ENCODE measurements around the gene GFPT1.
A peak's percentile ranks its signal among the peaks of the same experiment; 100 is the strongest.

Gene GFPT1

DNA sequence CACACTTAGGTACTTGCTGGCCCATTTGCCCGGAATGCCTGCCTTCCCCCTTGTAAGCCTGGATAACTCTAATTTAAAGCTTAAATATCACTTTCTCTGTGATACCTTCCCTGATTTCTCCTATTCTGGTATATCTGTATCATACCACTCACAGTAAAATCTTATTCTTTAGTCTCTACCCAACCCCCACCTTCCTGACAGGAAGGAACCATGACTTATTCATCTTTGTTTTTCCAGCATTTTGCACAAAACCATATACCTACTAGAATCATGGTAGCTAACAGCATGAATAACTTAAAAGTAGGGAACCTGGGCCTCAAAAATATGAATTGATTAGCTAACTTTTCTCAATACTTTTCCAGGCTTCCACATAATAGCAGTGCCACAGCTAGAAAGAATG, 111.5 kb downstream of the GFPT1 start:
- no peak for DNase-seq (ENCODE audit: low read depth)
- H3K4me3 ChIP-seq (replicated peaks; ENCODE audit: low read depth, low read length): no peak overlapping the region
- TF ChIP-seq, protein P1, sequence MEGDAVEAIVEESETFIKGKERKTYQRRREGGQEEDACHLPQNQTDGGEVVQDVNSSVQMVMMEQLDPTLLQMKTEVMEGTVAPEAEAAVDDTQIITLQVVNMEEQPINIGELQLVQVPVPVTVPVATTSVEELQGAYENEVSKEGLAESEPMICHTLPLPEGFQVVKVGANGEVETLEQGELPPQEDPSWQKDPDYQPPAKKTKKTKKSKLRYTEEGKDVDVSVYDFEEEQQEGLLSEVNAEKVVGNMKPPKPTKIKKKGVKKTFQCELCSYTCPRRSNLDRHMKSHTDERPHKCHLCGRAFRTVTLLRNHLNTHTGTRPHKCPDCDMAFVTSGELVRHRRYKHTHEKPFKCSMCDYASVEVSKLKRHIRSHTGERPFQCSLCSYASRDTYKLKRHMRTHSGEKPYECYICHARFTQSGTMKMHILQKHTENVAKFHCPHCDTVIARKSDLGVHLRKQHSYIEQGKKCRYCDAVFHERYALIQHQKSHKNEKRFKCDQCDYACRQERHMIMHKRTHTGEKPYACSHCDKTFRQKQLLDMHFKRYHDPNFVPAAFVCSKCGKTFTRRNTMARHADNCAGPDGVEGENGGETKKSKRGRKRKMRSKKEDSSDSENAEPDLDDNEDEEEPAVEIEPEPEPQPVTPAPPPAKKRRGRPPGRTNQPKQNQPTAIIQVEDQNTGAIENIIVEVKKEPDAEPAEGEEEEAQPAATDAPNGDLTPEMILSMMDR (IDR thresholded peaks at IDR 0.05; ENCODE audit: low read length, missing control alignments): no peak

DNA sequence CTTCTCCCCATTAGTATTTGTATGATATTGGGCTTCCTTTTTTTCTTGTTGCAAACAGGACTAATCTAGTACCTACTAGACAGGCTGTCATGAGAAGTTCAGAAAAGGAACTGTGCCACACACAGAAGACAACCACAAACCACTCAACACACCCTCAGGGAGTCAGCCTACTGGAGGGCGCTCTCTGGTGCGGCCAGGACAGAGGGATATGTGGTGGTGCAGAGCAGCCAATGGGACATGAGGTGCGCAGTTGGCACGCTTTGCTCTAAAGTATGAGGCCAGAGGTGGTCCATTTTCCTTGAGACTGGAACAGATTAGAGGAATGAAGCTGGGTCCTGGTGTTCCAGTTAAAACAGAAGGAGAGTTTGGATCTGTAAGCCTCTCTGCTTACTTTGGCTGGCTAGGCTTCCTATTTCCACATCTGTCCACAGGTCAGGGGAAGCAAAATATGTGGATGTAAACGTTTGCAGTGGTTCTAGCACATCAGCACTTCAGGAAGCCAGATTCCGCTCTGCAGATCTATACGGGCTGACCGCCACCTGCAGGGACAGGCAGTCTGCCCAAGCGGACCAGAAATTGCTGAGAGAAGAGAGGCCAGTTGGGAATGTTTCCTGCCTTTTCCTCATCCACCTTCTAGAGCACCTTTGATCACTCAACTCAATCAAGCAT, 114.1 kb downstream of the GFPT1 start:
- peak; percentile 71 for DNase-seq (ENCODE audit: low read depth)
- TF ChIP-seq, protein P1 (IDR thresholded peaks at IDR 0.05; ENCODE audit: low read length, missing control alignments): peak; percentile 17

DNA sequence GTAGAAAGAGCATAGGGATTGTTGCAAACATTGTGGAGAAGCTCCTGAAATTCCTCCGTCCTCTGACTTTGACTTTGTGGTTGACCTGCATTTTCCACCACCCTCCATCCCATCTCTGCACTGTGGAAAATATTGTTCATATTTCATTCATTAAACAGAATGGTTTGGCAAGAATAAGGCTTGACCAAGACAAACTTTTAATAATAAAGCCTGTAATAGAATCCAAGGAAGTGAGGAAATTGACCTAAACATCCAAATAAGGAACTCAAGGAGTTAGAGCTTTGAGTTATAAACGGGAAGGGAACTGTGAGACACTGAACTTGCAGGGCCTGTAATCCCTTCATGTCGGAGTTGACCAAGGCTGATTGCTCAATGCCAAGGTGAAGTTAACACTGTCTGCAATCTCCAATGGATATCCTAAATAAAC, 115.2 kb downstream of the GFPT1 start:
- no peak overlapping the region for H3K4me3 ChIP-seq (replicated peaks; ENCODE audit: low read depth, low read length)
- TF ChIP-seq, protein P1 (IDR thresholded peaks at IDR 0.05; ENCODE audit: low read length, missing control alignments): no peak
- DNase-seq (ENCODE audit: low read depth): peak; percentile 79

More for the DNA sequence above, 114.1 kb downstream of the GFPT1 start:
- H3K4me3 ChIP-seq (replicated peaks; ENCODE audit: low read depth, low read length): no peak overlapping the region

Measured in fibroblast of pulmonary artery (primary cell).